SU-DHL-6 (cell line): Measurements from ENCODE around the gene RPS6KC1.

Experiments
- H2AFZ ChIP-seq: fragments of 200-600 bp; sonication (generic); 2 replicates; pipeline ENCODE4 v1.6.1; 2014; ENCODE audit warnings: low read depth, mild to moderate bottlenecking, moderate library complexity, mixed read lengths, antibody characterized with exemption, low read length; ENCODE audit not compliant: severe bottlenecking
- H3F3A ChIP-seq: fragments of 200-600 bp; shearing (Covaris generic); 2 replicates; pipeline ENCODE4 v1.6.0; 2016; ENCODE audit warnings: antibody characterized with exemption, mild to moderate bottlenecking; ENCODE audit not compliant: insufficient read depth
- H3K27ac ChIP-seq: fragments of 200-600 bp; sonication (generic); 2 replicates; pipeline ENCODE4 v1.5.1; 2016; ENCODE audit warnings: low read depth, mild to moderate bottlenecking, low read length, moderate library complexity, mixed read lengths
- H3K27me3 ChIP-seq: fragments of 200-600 bp; sonication (generic), shearing (Covaris generic); 2 replicates; pipeline ENCODE4 v1.6.0; 2014; ENCODE audit warnings: mild to moderate bottlenecking, low read length
- H3K36me3 ChIP-seq: fragments of 200-600 bp; sonication (generic); 2 replicates; pipeline ENCODE4 v1.6.1; 2014; ENCODE audit warnings: mild to moderate bottlenecking, low read length, mixed read lengths
- H3K4me2 ChIP-seq: fragments of 300-600, 200-600 bp; shearing (Covaris generic), sonication (generic); 2 replicates; pipeline ENCODE4 v1.6.0; 2014; ENCODE audit warnings: low read length, low read depth, mild to moderate bottlenecking; ENCODE audit not compliant: poor library complexity, severe bottlenecking
- H3K4me3 ChIP-seq: fragments of 200-600 bp; sonication (generic); 2 replicates; pipeline ENCODE4 v1.5.1; 2014; ENCODE audit warnings: antibody characterized with exemption, low read length, mild to moderate bottlenecking, mixed read lengths; ENCODE audit not compliant: insufficient read depth, poor library complexity, severe bottlenecking
- H3K79me2 ChIP-seq: fragments of 200-600 bp; sonication (generic); 2 replicates; pipeline ENCODE4 v1.6.1; 2014; ENCODE audit warnings: mild to moderate bottlenecking, low read length, moderate library complexity; ENCODE audit not compliant: insufficient read depth
- H3K9ac ChIP-seq: fragments of 200-600 bp; sonication (generic); 2 replicates; pipeline ENCODE4 v1.7.0; 2014; ENCODE audit warnings: mild to moderate bottlenecking, low read length
- H3K9me2 ChIP-seq: fragments of 200-600 bp; sonication (generic); replicated peaks from 2 replicates; pipeline ENCODE4 v1.6.1; 2014; ENCODE audit warnings: low read length; ENCODE audit not compliant: insufficient read depth
- H3K9me3 ChIP-seq: fragments of 200-600 bp; sonication (generic); 2 replicates; pipeline ENCODE4 v1.6.1; 2014; ENCODE audit warnings: low read length, mixed read lengths; ENCODE audit not compliant: insufficient read depth
- H4K20me1 ChIP-seq: fragments of 200-600 bp; sonication (generic); 2 replicates; pipeline ENCODE4 v1.6.1; 2014; ENCODE audit warnings: low read depth, mild to moderate bottlenecking, antibody characterized with exemption, low read length, moderate library complexity, mixed read lengths
- EZH2phosphoT487 ChIP-seq: fragments of 200-600 bp; sonication (generic), shearing (Covaris generic); conservative IDR thresholded peaks from 2 replicates; pipeline ENCODE4 v1.6.1; 2018; ENCODE audit warnings: mild to moderate bottlenecking, antibody characterized with exemption, low read length, moderate library complexity, mixed read lengths
- TF ChIP-seq, protein P1 (sequence below): fragments of 200-600 bp; sonication (generic); IDR thresholded peaks from one replicate; pipeline ENCODE4 v1.5.1; 2017; ENCODE audit warnings: antibody characterized with exemption, mild to moderate bottlenecking, low read length, moderate library complexity; ENCODE audit not compliant: insufficient read depth, poor library complexity, severe bottlenecking

The RPS6KC1 gene

DNA sequence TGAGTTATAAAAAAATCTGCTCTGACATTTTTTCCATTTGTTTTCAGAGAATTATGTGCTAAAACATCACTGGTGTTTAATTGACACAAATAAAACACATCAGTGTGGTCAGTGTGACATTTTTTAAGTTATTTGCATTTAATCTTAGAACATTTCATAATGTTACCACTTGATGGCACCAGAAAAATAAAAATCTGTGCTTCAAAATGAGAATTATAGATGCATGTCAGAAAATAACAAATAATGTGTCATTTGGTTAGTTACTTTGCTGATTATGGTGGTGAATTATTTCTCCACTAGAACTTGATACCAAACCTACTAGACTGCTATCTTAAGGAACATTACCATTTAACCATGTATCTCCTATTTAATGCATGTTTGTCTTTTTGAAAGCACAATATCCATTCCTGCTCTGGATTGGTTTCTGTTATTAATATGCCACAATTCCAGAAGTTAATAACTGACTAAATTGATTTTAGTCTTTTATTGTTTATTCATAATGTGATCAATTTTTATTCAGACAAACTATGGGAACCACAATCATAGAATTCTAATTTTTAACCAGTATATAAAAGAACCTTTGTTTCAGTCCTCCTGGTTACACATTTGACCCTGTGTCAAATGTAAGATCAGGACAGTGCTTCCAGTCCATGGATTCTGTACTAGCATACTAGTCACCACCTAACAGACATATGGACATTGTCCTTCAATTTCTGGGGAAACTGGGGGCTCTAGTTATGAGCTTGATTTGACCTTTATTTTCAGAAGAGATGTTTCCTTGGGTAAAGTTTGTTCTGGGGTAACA, 81.0 kb downstream of the RPS6KC1 start:
- H3K27ac ChIP-seq = no peak overlapping the region
- no peak overlapping the region for H3K4me2 ChIP-seq
- H3F3A ChIP-seq = no peaks in the 10 kb centered on the region
- no peaks in the 10 kb centered on the region for H4K20me1 ChIP-seq
- H3K79me2 ChIP-seq = no peaks in the 10 kb centered on the region
- H3K36me3 ChIP-seq = no peaks in the 10 kb centered on the region
- TF ChIP-seq, protein P1, sequence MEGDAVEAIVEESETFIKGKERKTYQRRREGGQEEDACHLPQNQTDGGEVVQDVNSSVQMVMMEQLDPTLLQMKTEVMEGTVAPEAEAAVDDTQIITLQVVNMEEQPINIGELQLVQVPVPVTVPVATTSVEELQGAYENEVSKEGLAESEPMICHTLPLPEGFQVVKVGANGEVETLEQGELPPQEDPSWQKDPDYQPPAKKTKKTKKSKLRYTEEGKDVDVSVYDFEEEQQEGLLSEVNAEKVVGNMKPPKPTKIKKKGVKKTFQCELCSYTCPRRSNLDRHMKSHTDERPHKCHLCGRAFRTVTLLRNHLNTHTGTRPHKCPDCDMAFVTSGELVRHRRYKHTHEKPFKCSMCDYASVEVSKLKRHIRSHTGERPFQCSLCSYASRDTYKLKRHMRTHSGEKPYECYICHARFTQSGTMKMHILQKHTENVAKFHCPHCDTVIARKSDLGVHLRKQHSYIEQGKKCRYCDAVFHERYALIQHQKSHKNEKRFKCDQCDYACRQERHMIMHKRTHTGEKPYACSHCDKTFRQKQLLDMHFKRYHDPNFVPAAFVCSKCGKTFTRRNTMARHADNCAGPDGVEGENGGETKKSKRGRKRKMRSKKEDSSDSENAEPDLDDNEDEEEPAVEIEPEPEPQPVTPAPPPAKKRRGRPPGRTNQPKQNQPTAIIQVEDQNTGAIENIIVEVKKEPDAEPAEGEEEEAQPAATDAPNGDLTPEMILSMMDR = no peak
- no peak for TF ChIP-seq EZH2phosphoT487
- no peak overlapping the region for H2AFZ ChIP-seq
- H3K9ac ChIP-seq = no peak overlapping the region
- H3K9me2 ChIP-seq = no peaks in the 10 kb centered on the region
- no peaks in the 10 kb centered on the region for H3K27me3 ChIP-seq
- H3K9me3 ChIP-seq = no peaks in the 10 kb centered on the region
- no peak overlapping the region for H3K4me3 ChIP-seq

DNA sequence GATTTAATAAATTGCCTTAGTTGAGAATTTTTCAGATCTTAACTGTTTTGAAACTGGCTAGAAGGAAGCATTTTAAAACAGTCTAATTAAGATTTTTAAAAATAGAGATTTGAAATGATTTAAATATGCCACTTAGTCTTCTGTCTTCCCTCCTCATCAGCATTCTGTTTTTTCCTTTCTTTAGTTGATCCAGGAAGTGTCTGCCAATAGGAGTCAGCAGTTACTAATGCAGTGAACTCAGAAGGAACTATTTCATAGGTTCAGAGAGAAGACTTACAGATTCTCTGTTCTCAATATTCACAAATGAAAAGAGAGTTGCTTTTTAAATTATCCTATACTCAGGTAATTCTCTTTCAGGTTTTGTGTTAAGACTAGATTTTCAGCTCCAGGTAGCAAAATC, 84.5 kb downstream of the RPS6KC1 start:
- Histone ChIP-seq H3K9me2 (no peaks in the 10 kb centered on the region), H4K20me1 (no peaks in the 10 kb centered on the region), H3K79me2 (no peaks in the 10 kb centered on the region), H3K9me3 (peaks cover 4% of the 10 kb centered on the region; the same call in 1 of the 2 replicates), H3K4me3 (no peak overlapping the region), H3F3A (no peaks in the 10 kb centered on the region), H3K27ac (no peak overlapping the region), H3K27me3 (no peaks in the 10 kb centered on the region), H2AFZ (no peak overlapping the region), H3K36me3 (no peaks in the 10 kb centered on the region), H3K9ac (no peak overlapping the region), H3K4me2 (no peak overlapping the region)
- TF ChIP-seq EZH2phosphoT487 = no peak
- TF ChIP-seq, protein P1 = no peak

DNA sequence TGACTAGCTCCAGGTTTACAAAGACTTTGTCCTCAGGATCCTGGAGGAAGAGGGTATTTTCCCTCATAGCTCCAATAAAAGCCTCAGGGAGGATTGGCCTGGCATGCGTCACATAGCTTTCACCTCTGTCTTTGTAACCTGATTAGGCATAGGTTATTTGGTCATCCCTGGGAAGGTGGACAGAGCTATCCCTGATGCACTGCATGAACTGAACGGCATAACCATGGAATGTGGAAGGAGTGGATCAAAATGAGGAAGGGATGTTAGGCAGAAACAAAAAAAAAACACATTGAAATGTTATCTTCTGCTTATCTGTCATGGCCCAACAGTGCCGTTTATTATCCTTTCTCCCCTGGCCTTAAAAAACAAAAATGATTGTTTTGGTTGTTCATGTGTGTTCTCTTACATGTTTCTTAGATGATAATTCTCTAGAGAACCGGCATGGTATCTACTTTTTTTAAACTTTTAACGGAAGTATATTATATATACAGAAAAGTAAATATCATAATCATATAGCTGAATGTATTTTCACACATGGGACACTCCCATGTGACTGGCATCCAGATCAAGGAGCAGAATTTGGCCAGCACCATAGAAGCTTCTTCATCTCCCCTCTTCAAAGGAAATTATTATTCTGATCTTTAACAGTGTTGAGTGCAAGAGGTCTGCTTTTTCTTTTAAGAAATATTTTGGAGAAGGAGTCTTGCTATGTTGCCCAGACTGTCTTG, 85.3 kb downstream of the RPS6KC1 start:
- Histone ChIP-seq H3K79me2 (no peaks in the 10 kb centered on the region), H3K36me3 (no peaks in the 10 kb centered on the region), H4K20me1 (no peaks in the 10 kb centered on the region), H3K9ac (no peak overlapping the region), H3K9me3 (peaks cover 4% of the 10 kb centered on the region; the same call in 1 of the 2 replicates), H3K9me2 (no peaks in the 10 kb centered on the region), H3F3A (no peaks in the 10 kb centered on the region), H3K4me3 (no peak overlapping the region), H3K4me2 (no peak overlapping the region), H2AFZ (no peak overlapping the region), H3K27ac (no peak overlapping the region), H3K27me3 (no peaks in the 10 kb centered on the region)
- TF ChIP-seq EZH2phosphoT487 = no peak
- TF ChIP-seq, protein P1 = no peak
